GM12873 (cell line): Measurements from ENCODE around the gene MMD2.

ENCODE experiments used
- CTCF ChIP-seq: IDR thresholded peaks from 2 replicates; pipeline ENCODE4 v1.5.1; 2012; ENCODE audit warnings: low read depth, mild to moderate bottlenecking, moderate library complexity, low read length, control low read depth; ENCODE audit not compliant: insufficient read depth; ENCODE audit errors: missing control alignments

The MMD2 gene

DNA sequence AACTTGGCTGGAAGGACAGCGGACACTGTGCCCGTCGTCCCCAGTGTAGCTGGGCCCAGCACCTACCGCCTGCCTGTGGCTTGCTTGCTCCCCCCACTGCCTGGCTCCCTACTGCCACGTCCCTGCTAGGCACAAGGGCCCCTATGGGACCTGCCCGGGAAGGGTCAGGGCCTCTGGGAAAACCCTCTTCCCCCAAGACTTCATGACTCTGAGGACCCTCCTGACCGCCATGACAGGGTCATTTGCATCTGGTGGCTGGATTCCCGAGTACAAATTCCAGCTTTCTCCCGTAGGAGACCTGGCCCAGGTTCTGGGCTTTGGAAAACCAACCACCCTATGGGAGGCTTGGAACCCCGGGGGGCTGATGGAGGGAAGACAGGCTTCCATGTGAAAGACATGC, 1.4 kb upstream of the MMD2 start:
- TF ChIP-seq CTCF, result no peak

- no peak for TF ChIP-seq CTCF
Measured at GRCh38 chr7:4959893-4960292, 906 bp upstream of the MMD2 start.

GRCh38 chr7:4959306-4959705, 319 bp upstream of the MMD2 start:
- no peak for TF ChIP-seq CTCF

GRCh38 chr7:4957847-4958476, 1.0 kb downstream of the MMD2 start:
- TF ChIP-seq CTCF, result no peak

- TF ChIP-seq CTCF, result no peak
Measured at GRCh38 chr7:4951903-4952636, 6.9 kb downstream of the MMD2 start.

- TF ChIP-seq CTCF, result no peak
Measured at GRCh38 chr7:4951304-4951703, 7.7 kb downstream of the MMD2 start.

GRCh38 chr7:4948402-4948801, 10.6 kb downstream of the MMD2 start:
- no peak for TF ChIP-seq CTCF
